Memory B cell (primary cell): ENCODE measurements around the gene MSI1.
A peak's percentile ranks its signal among the peaks of the same experiment; 100 is the strongest.

Experiments
- ATAC-seq: fragments of 150-1000 bp; cut with Tn5 transposase; 2 replicates; pipeline ENCODE4 v1.10.0; 2021; ENCODE audit warnings: low read depth, mild to moderate bottlenecking, moderate library complexity
- DNase-seq, 2 donors: peaks; one replicate each; pipeline ENCODE4 v3.0.0; 2022; ENCODE audit warnings: low spot score in 2 of 2
- H3K27ac Mint-ChIP-seq: one replicate; pipeline ENCODE4 v1.8.0; 2022; ENCODE audit warnings: mild to moderate bottlenecking, moderate library complexity, mixed read lengths
- H3K27me3 Mint-ChIP-seq: one replicate; pipeline ENCODE4 v1.8.0; 2022; ENCODE audit warnings: mixed read lengths
- H3K36me3 Mint-ChIP-seq: one replicate; pipeline ENCODE4 v1.8.0; 2022; ENCODE audit warnings: mild to moderate bottlenecking, mixed read lengths
- H3K4me1 Mint-ChIP-seq: one replicate; pipeline ENCODE4 v1.8.0; 2022; ENCODE audit warnings: mixed read lengths
- H3K4me3 Mint-ChIP-seq: one replicate; pipeline ENCODE4 v1.8.0; 2022; ENCODE audit warnings: mild to moderate bottlenecking, moderate library complexity, mixed read lengths
- H3K9me3 Mint-ChIP-seq: one replicate; pipeline ENCODE4 v1.8.0; 2022; ENCODE audit warnings: mixed read lengths

Gene MSI1

GRCh38 chr12:120394483-120395367 is 25.8 kb upstream of the MSI1 start:
- Mint-ChIP-seq H3K27ac (no peak overlapping the region), H3K9me3 (peaks cover 6% of the 10 kb centered on the region), H3K4me3 (no peak overlapping the region), H3K36me3 (peaks cover 3% of the 10 kb centered on the region), H3K27me3 (peaks cover 27% of the 10 kb centered on the region), H3K4me1 (peaks cover 2% of the 10 kb centered on the region)
- DNase-seq (no peak), ATAC-seq (no peak)

GRCh38 chr12:120390540-120391120 is 21.7 kb upstream of the MSI1 start:
- Mint-ChIP-seq H3K4me3 (no peak overlapping the region), H3K27me3 (peaks cover 28% of the 10 kb centered on the region), H3K4me1 (peaks cover 2% of the 10 kb centered on the region), H3K27ac (no peak overlapping the region), H3K36me3 (peaks cover 7% of the 10 kb centered on the region), H3K9me3 (peaks cover 9% of the 10 kb centered on the region)
- DNase-seq, result no peak
- no peak for ATAC-seq

- Mint-ChIP-seq H3K4me3 (no peak overlapping the region), H3K9me3 (peaks cover 9% of the 10 kb centered on the region), H3K27ac (no peak overlapping the region), H3K27me3 (peaks cover 23% of the 10 kb centered on the region), H3K4me1 (no peaks in the 10 kb centered on the region), H3K36me3 (peaks cover 7% of the 10 kb centered on the region)
- ATAC-seq (no peak), DNase-seq (no peak)
These were observed 19.9 kb upstream of the MSI1 start for GRCh38 chr12:120388691-120389481.

GRCh38 chr12:120381752-120382419 is 12.9 kb upstream of the MSI1 start:
- DNase-seq, result no peak
- Mint-ChIP-seq H3K4me1 (no peaks in the 10 kb centered on the region), H3K27ac (no peak overlapping the region), H3K4me3 (no peak overlapping the region), H3K27me3 (peaks cover 15% of the 10 kb centered on the region), H3K36me3 (no peaks in the 10 kb centered on the region), H3K9me3 (no peaks in the 10 kb centered on the region)
- ATAC-seq, result no peak

- Mint-ChIP-seq H3K4me3 (no peak overlapping the region), H3K27ac (no peak overlapping the region), H3K36me3 (no peaks in the 10 kb centered on the region), H3K4me1 (no peaks in the 10 kb centered on the region), H3K27me3 (peaks cover 22% of the 10 kb centered on the region), H3K9me3 (no peaks in the 10 kb centered on the region)
- DNase-seq (no peak), ATAC-seq (no peak)
These were observed 9.1 kb upstream of the MSI1 start for GRCh38 chr12:120378036-120378435.

GRCh38 chr12:120377611-120378010 is 8.6 kb upstream of the MSI1 start:
- Mint-ChIP-seq H3K27me3 (peaks cover 22% of the 10 kb centered on the region), H3K27ac (no peak overlapping the region), H3K4me1 (no peaks in the 10 kb centered on the region), H3K36me3 (no peaks in the 10 kb centered on the region), H3K4me3 (no peak overlapping the region), H3K9me3 (no peaks in the 10 kb centered on the region)
- ATAC-seq, result no peak
- no peak for DNase-seq

GRCh38 chr12:120376934-120377572 is 8.1 kb upstream of the MSI1 start:
- no peak overlapping the region for H3K4me3 Mint-ChIP-seq
- no peaks in the 10 kb centered on the region for H3K36me3 Mint-ChIP-seq
- peaks cover 22% of the 10 kb centered on the region for H3K27me3 Mint-ChIP-seq
- H3K9me3 Mint-ChIP-seq, result no peaks in the 10 kb centered on the region
- no peaks in the 10 kb centered on the region for H3K4me1 Mint-ChIP-seq
- H3K27ac Mint-ChIP-seq, result no peak overlapping the region
- ATAC-seq (no peak), DNase-seq (no peak)

- Mint-ChIP-seq H3K27ac (no peak overlapping the region), H3K27me3 (peaks cover 24% of the 10 kb centered on the region), H3K4me1 (no peaks in the 10 kb centered on the region), H3K9me3 (no peaks in the 10 kb centered on the region), H3K36me3 (no peaks in the 10 kb centered on the region), H3K4me3 (no peak overlapping the region)
- no peak for ATAC-seq
- no peak for DNase-seq
These were observed 7.5 kb upstream of the MSI1 start for GRCh38 chr12:120376416-120376815.

- no peak overlapping the region for H3K27ac Mint-ChIP-seq
- peaks cover 28% of the 10 kb centered on the region for H3K27me3 Mint-ChIP-seq
- no peaks in the 10 kb centered on the region for H3K9me3 Mint-ChIP-seq
- H3K36me3 Mint-ChIP-seq, result no peaks in the 10 kb centered on the region
- ATAC-seq (no peak), DNase-seq (no peak)
- H3K4me1 Mint-ChIP-seq, result no peaks in the 10 kb centered on the region
- no peak overlapping the region for H3K4me3 Mint-ChIP-seq
These were observed 7.0 kb upstream of the MSI1 start for GRCh38 chr12:120376009-120376408.

- H3K36me3 Mint-ChIP-seq, result no peaks in the 10 kb centered on the region
- no peak overlapping the region for H3K4me3 Mint-ChIP-seq
- peaks cover 39% of the 10 kb centered on the region for H3K27me3 Mint-ChIP-seq
- DNase-seq, result no peak
- H3K4me1 Mint-ChIP-seq, result peaks cover 11% of the 10 kb centered on the region
- H3K27ac Mint-ChIP-seq, result no peak overlapping the region
- H3K9me3 Mint-ChIP-seq, result no peaks in the 10 kb centered on the region
- no peak for ATAC-seq
These were observed 4.7 kb upstream of the MSI1 start for GRCh38 chr12:120373683-120374082.

GRCh38 chr12:120370343-120371243 is 1.6 kb upstream of the MSI1 start:
- Mint-ChIP-seq H3K27me3 (peaks cover 40% of the 10 kb centered on the region), H3K9me3 (no peaks in the 10 kb centered on the region), H3K4me1 (peaks cover 11% of the 10 kb centered on the region), H3K27ac (no peak overlapping the region), H3K36me3 (no peaks in the 10 kb centered on the region), H3K4me3 (peak overlapping the region; percentile 75)
- DNase-seq, result no peak
- no peak for ATAC-seq

- H3K27me3 Mint-ChIP-seq, result peaks cover 38% of the 10 kb centered on the region
- no peaks in the 10 kb centered on the region for H3K9me3 Mint-ChIP-seq
- H3K36me3 Mint-ChIP-seq, result no peaks in the 10 kb centered on the region
- H3K4me3 Mint-ChIP-seq, result peak overlapping the region; percentile 75
- H3K27ac Mint-ChIP-seq, result no peak overlapping the region
- DNase-seq, result no peak
- no peak for ATAC-seq
- H3K4me1 Mint-ChIP-seq, result peaks cover 11% of the 10 kb centered on the region
These were observed 809 bp upstream of the MSI1 start for GRCh38 chr12:120369603-120370342.
